GM12891 (cell line): ENCODE measurements around the gene FNDC3B.

ENCODE experiments used
- DNase-seq: peaks from one replicate; pipeline ENCODE4 v3.0.0; 2011; ENCODE audit warnings: low spot score; ENCODE audit not compliant: insufficient read length
- FAIRE-seq: peaks from 2 replicates; lab custom pipeline; 2011; peaks lifted over from hg19 to GRCh38; lab: Jason Lieb, UNC
- PAX5 ChIP-seq: IDR thresholded peaks from 2 replicates; pipeline ENCODE4 v1.6.1; 2011; ENCODE audit warnings: low read length, moderate library complexity, mild to moderate bottlenecking; ENCODE audit not compliant: insufficient read depth, severe bottlenecking
- POLR2A ChIP-seq: IDR thresholded peaks from 2 replicates; pipeline ENCODE4 v1.6.1; 2011; ENCODE audit warnings: low read depth, low read length, control low read depth
- POLR2AphosphoS5 ChIP-seq: IDR thresholded peaks from 2 replicates; pipeline ENCODE4 v1.6.1; 2011; ENCODE audit warnings: low read depth, low read length, control low read depth
- POU2F2 ChIP-seq: IDR thresholded peaks from 2 replicates; pipeline ENCODE4 v1.6.1; 2011; ENCODE audit warnings: low read depth, mild to moderate bottlenecking, control low read depth, low read length, moderate library complexity
- SPI1 ChIP-seq: IDR thresholded peaks from 2 replicates; pipeline ENCODE4 v1.6.1; 2011; ENCODE audit warnings: low read depth, low read length, control low read depth
- TAF1 ChIP-seq: IDR thresholded peaks from 2 replicates; pipeline ENCODE4 v1.6.1; 2011; ENCODE audit warnings: low read depth, low read length, control low read depth

FNDC3B gene

GRCh38 chr3:172281884-172282283 lies 242.5 kb downstream of the FNDC3B start:
- FAIRE-seq = no peak

DNA sequence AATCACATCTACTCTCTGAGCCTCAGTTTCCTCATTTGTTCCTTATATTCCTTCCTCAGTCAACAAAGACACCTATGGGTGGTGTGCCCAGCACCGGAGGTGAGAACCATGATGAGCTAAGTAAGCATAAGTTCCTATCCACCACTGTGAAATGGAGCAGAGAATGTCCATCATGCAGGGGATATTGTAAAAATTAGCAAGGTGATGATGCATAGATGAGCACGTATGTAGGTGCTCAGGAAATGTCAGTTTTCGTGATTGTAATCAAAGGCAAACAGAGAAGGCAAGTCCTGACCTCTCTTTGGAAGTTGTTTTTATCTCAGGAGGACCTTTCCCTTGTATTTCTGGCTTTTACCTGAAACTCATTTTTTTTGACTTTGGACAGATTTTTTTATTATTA lies 243.5 kb downstream of the FNDC3B start:
- DNase-seq (no peak), FAIRE-seq (no peak)
- TF ChIP-seq TAF1 = no peak
- TF ChIP-seq POU2F2 = no peak
- TF ChIP-seq PAX5 = no peak
- TF ChIP-seq POLR2A = no peak
- TF ChIP-seq SPI1 = no peak
- TF ChIP-seq POLR2AphosphoS5 = no peak

More at GRCh38 chr3:172281884-172282283, 242.5 kb downstream of the FNDC3B start:
- no peak for DNase-seq
- TF ChIP-seq SPI1 (no peak), PAX5 (no peak)

GRCh38 chr3:172283841-172284357 lies 244.5 kb downstream of the FNDC3B start:
- TF ChIP-seq SPI1 (no peak), PAX5 (no peak), POLR2AphosphoS5 (no peak), POU2F2 (no peak), TAF1 (no peak), POLR2A (no peak)
- no peak for DNase-seq
- FAIRE-seq = no peak

DNA sequence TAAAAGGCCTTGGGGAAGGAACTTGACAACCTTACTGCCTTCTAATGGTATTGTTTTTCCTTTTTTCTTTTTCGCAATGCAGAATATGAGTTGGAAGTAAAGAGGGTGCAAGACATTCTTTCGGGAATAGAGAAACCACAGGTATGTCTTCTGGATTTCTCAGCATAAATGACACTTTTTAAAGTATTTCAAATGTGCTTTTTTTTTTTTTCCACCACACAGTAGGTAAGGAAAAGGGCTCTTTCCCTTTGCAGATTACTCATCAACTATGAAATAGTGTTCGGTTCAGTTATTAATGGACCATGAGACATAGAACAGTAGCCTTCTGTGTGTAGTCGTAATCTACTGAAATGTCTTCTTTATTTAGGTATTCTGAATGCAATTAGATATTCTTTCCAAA lies 246.5 kb downstream of the FNDC3B start:
- no peak for FAIRE-seq
- TF ChIP-seq PAX5 (no peak), TAF1 (no peak), SPI1 (no peak)

GRCh38 chr3:172286548-172287148 lies 247.3 kb downstream of the FNDC3B start:
- no peak for TF ChIP-seq POLR2AphosphoS5
- no peak for TF ChIP-seq POU2F2
- TF ChIP-seq SPI1 = no peak
- TF ChIP-seq TAF1 = no peak
- TF ChIP-seq POLR2A = no peak
- DNase-seq = no peak
- no peak for FAIRE-seq

More for the DNA sequence above, 246.5 kb downstream of the FNDC3B start:
- DNase-seq = no peak

DNA sequence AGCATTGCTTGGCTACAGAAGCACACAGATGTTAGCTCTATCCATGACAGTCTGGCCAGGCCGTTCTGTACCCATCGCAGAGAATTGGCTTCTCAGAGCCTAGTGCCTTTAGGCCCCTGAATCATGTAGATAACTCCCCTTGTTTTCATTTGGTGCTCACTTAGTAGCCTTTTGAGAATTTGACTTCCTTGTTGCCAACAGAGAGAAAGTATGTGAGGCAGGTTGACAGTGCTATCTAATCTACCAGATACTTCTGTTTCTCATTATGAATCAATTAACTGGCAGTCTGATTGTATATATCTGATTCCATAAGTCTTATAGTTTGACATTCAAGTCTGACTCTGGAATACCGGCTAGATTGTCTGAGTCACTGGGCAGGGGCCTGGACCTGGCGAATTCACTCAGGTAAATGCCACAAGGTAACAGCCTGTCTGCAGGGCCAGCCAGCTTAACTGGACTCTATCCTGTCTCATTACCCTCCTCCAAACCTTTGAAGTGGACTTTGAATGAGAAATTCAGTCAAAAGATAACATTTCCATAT lies 248.6 kb downstream of the FNDC3B start:
- DNase-seq (no peak), FAIRE-seq (no peak)
- TF ChIP-seq POLR2A = no peak
- no peak for TF ChIP-seq TAF1
- TF ChIP-seq SPI1 = no peak
- no peak for TF ChIP-seq POLR2AphosphoS5
- TF ChIP-seq PAX5 = no peak
- TF ChIP-seq POU2F2 = no peak

DNA sequence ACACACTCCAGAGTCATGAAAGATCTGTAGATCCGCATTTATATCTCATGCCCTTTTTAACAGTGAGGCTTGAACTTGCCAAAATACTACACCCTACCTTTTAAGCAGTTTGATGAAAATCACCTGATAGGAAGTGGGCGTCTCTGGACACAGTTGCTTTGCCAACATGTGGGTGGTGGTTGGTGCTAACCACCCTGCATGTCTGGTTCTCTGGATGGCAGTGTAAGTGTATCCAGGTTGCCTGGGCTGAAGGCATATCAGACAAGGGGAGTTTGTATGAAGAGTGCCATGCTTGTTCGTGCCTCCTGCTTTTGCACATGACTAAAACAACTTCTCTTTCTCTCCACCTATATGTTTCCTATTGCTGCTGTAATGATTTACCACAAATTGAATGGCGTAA lies 249.3 kb downstream of the FNDC3B start:
- no peak for FAIRE-seq

GRCh38 chr3:172289583-172289982 lies 250.2 kb downstream of the FNDC3B start:
- DNase-seq (no peak), FAIRE-seq (peak; percentile 38)
- TF ChIP-seq POU2F2 (no peak), POLR2A (no peak), SPI1 (no peak), TAF1 (no peak), PAX5 (no peak), POLR2AphosphoS5 (no peak)

More for the DNA sequence above, 249.3 kb downstream of the FNDC3B start:
- no peak for TF ChIP-seq POLR2AphosphoS5
- no peak for TF ChIP-seq POLR2A
- TF ChIP-seq PAX5 = no peak
- TF ChIP-seq TAF1 = no peak
- TF ChIP-seq POU2F2 = no peak
- TF ChIP-seq SPI1 = no peak
- no peak for DNase-seq

DNA sequence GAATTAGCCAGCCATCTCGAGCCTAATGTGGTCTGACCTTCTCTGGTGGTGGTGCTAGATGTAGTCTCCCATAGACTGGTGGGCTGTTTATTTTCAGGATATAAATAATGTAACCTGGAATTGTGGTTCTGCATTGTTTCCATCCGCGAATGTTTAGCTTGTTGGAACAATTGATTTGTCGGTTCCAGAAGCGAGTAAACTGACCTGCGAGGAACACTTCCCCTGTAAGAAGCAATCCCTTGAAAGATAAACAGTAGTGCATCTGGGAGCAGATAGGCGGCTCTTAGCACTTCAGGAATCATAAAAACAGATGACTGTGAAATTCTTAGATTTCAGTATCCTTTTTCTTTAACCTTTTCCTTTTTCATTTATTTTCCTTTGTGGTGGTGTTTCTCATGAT lies 251.1 kb downstream of the FNDC3B start:
- no peak for DNase-seq
- no peak for TF ChIP-seq POLR2A
- no peak for TF ChIP-seq TAF1
- TF ChIP-seq PAX5 = no peak
- TF ChIP-seq POU2F2 = no peak
- TF ChIP-seq POLR2AphosphoS5 = no peak
- TF ChIP-seq SPI1 = no peak
- no peak for FAIRE-seq

DNA sequence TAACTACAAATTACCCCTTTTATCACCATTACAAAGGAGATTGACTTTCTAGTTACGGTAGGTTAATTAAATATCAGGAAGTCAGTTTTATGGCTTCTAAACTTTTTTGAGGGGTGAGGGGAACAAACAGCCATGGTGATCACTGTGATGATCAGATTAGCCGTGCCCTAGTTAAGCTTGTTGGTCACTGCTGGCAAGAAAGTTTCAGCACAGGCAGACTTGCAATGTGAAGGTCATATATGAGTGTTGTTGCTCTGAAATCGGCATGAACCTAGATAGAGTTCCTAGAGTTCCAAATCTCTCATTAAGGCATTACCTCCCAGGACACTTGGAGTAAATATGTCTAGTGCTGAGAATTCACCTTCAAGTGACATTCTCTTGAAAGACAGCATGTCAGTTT lies 252.3 kb downstream of the FNDC3B start:
- DNase-seq = no peak
- no peak for TF ChIP-seq POU2F2
- no peak for TF ChIP-seq POLR2A
- no peak for TF ChIP-seq PAX5
- TF ChIP-seq TAF1 = no peak
- no peak for TF ChIP-seq POLR2AphosphoS5
- no peak for TF ChIP-seq SPI1
- FAIRE-seq = no peak

GRCh38 chr3:172292422-172292821 lies 253.0 kb downstream of the FNDC3B start:
- TF ChIP-seq POLR2AphosphoS5 (no peak), SPI1 (no peak), POLR2A (no peak), TAF1 (no peak), POU2F2 (no peak), PAX5 (no peak)
- DNase-seq (no peak), FAIRE-seq (no peak)
